T-cell (primary cell): ENCODE results near the gene PRPH2. TPM values are rescaled to one million over a fixed set of nuclear protein-coding genes. Genes with fewer than 3 reads are reported as not detected.
A peak's percentile ranks its signal among the peaks of the same experiment; 100 is the strongest.

ENCODE experiments used
- ATAC-seq, 4 experiments: fragments of 200-7000 bp in 3 of 4; fragments of 150-1000 bp in 1 of 4; cut with Tn5 transposase; replicated peaks in 1 of 4; 1 replicate in 3 of 4; 2 replicates in 1 of 4; pipeline ENCODE4 v1.10.0; 2021; ENCODE audit warnings: moderate library complexity in 3 of 4, mild to moderate bottlenecking in 2 of 4, moderate number of reproducible peaks in 1 of 4
- CTCF ChIA-PET, 2 donors: fragments of 300-600 bp; sonication (Branson Sonifier 250); formaldehyde crosslinking; loops; one replicate each; lab custom pipeline; 2022; ENCODE audit warnings: antibody characterized with exemption in 2 of 2; lab: Charles Lee
- POLR2A ChIA-PET, 2 donors: fragments of 300-600 bp; sonication (Branson Sonifier 250); formaldehyde crosslinking; loops; one replicate each; lab custom pipeline; 2022; ENCODE audit warnings: antibody characterized with exemption in 2 of 2; lab: Charles Lee
- DNase-seq, 35 experiments: peaks; one replicate each; pipeline versions ENCODE4 v3.0.0 to v3.0.0-alpha.2; 2013 to 2023
- H3K27ac ChIP-seq: one replicate; pipeline ENCODE4 v1.5.1; 2013; ENCODE audit warnings: low read length
- H3K27me3 ChIP-seq, 2 experiments: replicated peaks in 1 of 2; 1 replicate in 1 of 2; 2 replicates in 1 of 2; pipeline versions ENCODE4 v1.6.1 to v1.7.0; 2013; ENCODE audit warnings: low read length in 1 of 2, mixed read lengths in 1 of 2; ENCODE audit not compliant: control insufficient read depth in 2 of 2, insufficient read depth in 2 of 2; ENCODE audit errors: extremely low read depth in 1 of 2
- H3K36me3 ChIP-seq, 2 donors: 1 replicate in 1 of 2; 2 replicates in 1 of 2; pipeline versions ENCODE4 v1.6.1 to v1.7.0; 2013; ENCODE audit warnings: low read length in 1 of 2; ENCODE audit not compliant: control insufficient read depth in 2 of 2, insufficient read depth in 1 of 2; ENCODE audit errors: extremely low read depth in 1 of 2
- H3K4me1 ChIP-seq, 2 experiments: 1 replicate in 1 of 2; 2 replicates in 1 of 2; pipeline versions ENCODE4 v1.6.1 to v1.7.0; 2013; ENCODE audit warnings: low read length in 2 of 2, mixed read lengths in 1 of 2; ENCODE audit not compliant: insufficient read depth in 2 of 2, control insufficient read depth in 1 of 2; ENCODE audit errors: extremely low read depth in 1 of 2
- H3K4me3 ChIP-seq, 2 donors: 1 replicate in 1 of 2; 2 replicates in 1 of 2; pipeline versions ENCODE4 v1.5.1 to v1.7.0; 2013; ENCODE audit warnings: mild to moderate bottlenecking in 2 of 2, low read length in 1 of 2, moderate library complexity in 1 of 2; ENCODE audit not compliant: control insufficient read depth in 1 of 2; ENCODE audit errors: extremely low read depth in 1 of 2
- H3K9me3 ChIP-seq: 2 replicates; pipeline ENCODE4 v1.7.0; 2013
- H3K27ac Mint-ChIP-seq, 2 donors: one replicate each; pipeline ENCODE4 v1.8.0; 2020 to 2021; ENCODE audit warnings: mild to moderate bottlenecking in 2 of 2, mixed read lengths in 2 of 2
- H3K27me3 Mint-ChIP-seq, 2 donors: one replicate each; pipeline ENCODE4 v1.8.0; 2021 to 2022; ENCODE audit warnings: mixed read lengths in 2 of 2
- H3K36me3 Mint-ChIP-seq: one replicate; pipeline ENCODE4 v1.8.0; 2021; ENCODE audit warnings: mixed read lengths
- H3K4me1 Mint-ChIP-seq, 3 donors: one replicate each; pipeline ENCODE4 v1.8.0; 2020 to 2022; ENCODE audit warnings: mixed read lengths in 3 of 3, mild to moderate bottlenecking in 1 of 3
- H3K4me3 Mint-ChIP-seq, 3 donors: one replicate each; pipeline ENCODE4 v1.8.0; 2020 to 2022; ENCODE audit warnings: mild to moderate bottlenecking in 3 of 3, mixed read lengths in 3 of 3, moderate library complexity in 3 of 3
- H3K9me3 Mint-ChIP-seq, 3 donors: one replicate each; pipeline ENCODE4 v1.8.0; 2020 to 2022; ENCODE audit warnings: mixed read lengths in 3 of 3
- WGBS: methylation state at CpG from one replicate; pipeline ENCODE4 v1.1.5; 2013; ENCODE audit warnings: missing lambda C conversion rate; ENCODE audit not compliant: insufficient coverage; 5-methylcytosine and 5-hydroxymethylcytosine counted together
- total RNA-seq, 35 experiments: library from RNA in 6 of 35; stranded (reverse) in 6 of 35; fragments of 120-200 nt in 1 of 35; gene quantifications; one replicate each; pipeline versions ENCODE4 v1.2.1 to v1.2.4 and lab custom pipeline; 2013 to 2026

The PRPH2 gene
- total RNA-seq, 5 donors from 2014 or later (not counting 1 experiment from before 2014, with no cell fraction given): 0.12 to 0.13 TPM; not detected in 3

GRCh38 chr6:42661540-42662153, 60.8 kb downstream of the PRPH2 start:
- peak overlapping the region; percentile 5 to 12 for H3K27ac Mint-ChIP-seq
- ATAC-seq: peak; percentile 87 to 96 (median 91)
- Histone ChIP-seq H3K9me3 (no peaks in the 10 kb centered on the region), H3K4me1 (peaks cover 0 to 2% of the 10 kb centered on the region in 2 experiments), H3K36me3 (peaks cover 4 to 65% of the 10 kb centered on the region in 2 donors), H3K4me3 (no peak overlapping the region), H3K27ac (no peak overlapping the region), H3K27me3 (no peaks in the 10 kb centered on the region)
- CTCF ChIA-PET: interaction anchor here (0.6 to 3.6 kb wide), 21 partner anchors 8 to 482 kb away, joined by 3 to 35 read pairs (median 5); partner anchors contain the start of genes PPP2R5D (in 1 of the 2), RPL7L1 (in 1 of the 2) and TBCC (in 1 of the 2)
- no peaks in the 10 kb centered on the region for H3K27me3 Mint-ChIP-seq
- H3K36me3 Mint-ChIP-seq: peaks cover 54% of the 10 kb centered on the region
- peak; percentile 66 to 89 (median 83) for DNase-seq
- POLR2A ChIA-PET: interaction anchor here in 1 of 2 donors (0.7 kb wide), 1 partner anchor 267 kb away, joined by 7 read pairs; no protein-coding TSS in a partner anchor
- peaks cover 0 to 3% (median 0%) of the 10 kb centered on the region in 3 donors for H3K4me1 Mint-ChIP-seq
- WGBS: 0% methylated on average over 2 of the region's 5 CpGs
- no peaks in the 10 kb centered on the region for H3K9me3 Mint-ChIP-seq
- no peak overlapping the region for H3K4me3 Mint-ChIP-seq

- Histone ChIP-seq H3K27me3 (no peaks in the 10 kb centered on the region), H3K4me3 (no peak overlapping the region), H3K27ac (no peak overlapping the region), H3K4me1 (peaks cover 0 to 2% of the 10 kb centered on the region in 2 experiments), H3K9me3 (no peaks in the 10 kb centered on the region), H3K36me3 (peaks cover 4 to 59% of the 10 kb centered on the region in 2 donors)
- peak overlapping the region in 1 of 2 donors; percentile 1 for H3K27ac Mint-ChIP-seq
- ChIA-PET CTCF (interaction anchor here in 1 of 2 donors (0.5 to 1.3 kb wide), 3 partner anchors 21 to 220 kb away, joined by 4 to 9 read pairs (median 4); partner anchors contain the start of gene RPL7L1), POLR2A (interaction anchor here (0.5 to 0.6 kb wide), 2 partner anchors 274 to 768 kb away, joined by 3 to 6 read pairs; no protein-coding TSS in a partner anchor)
- DNase-seq (no peak), ATAC-seq (no peak)
- no peaks in the 10 kb centered on the region for H3K9me3 Mint-ChIP-seq
- no CpG with 5 or more reads among the region's 1 CpG for WGBS
- H3K4me3 Mint-ChIP-seq: no peak overlapping the region
- H3K4me1 Mint-ChIP-seq: peaks cover 0 to 3% (median 0%) of the 10 kb centered on the region in 3 donors
- H3K36me3 Mint-ChIP-seq: peaks cover 50% of the 10 kb centered on the region
- no peaks in the 10 kb centered on the region for H3K27me3 Mint-ChIP-seq
Measured at GRCh38 chr6:42659806-42660205, 62.6 kb downstream of the PRPH2 start.

- no peak for ATAC-seq
- Histone ChIP-seq H3K36me3 (peaks cover 0 to 80% of the 10 kb centered on the region in 2 donors), H3K4me1 (no peaks in the 10 kb centered on the region), H3K4me3 (no peak overlapping the region), H3K27ac (no peak overlapping the region), H3K9me3 (no peaks in the 10 kb centered on the region), H3K27me3 (no peaks in the 10 kb centered on the region)
- DNase-seq: no peak
- CTCF ChIA-PET: interaction anchor here in 1 of 2 donors (0.6 to 2.3 kb wide), 3 partner anchors 8 to 807 kb away, joined by 3 to 6 read pairs (median 4); no protein-coding TSS in a partner anchor
- Mint-ChIP-seq H3K36me3 (peaks cover 44% of the 10 kb centered on the region), H3K27ac (peak overlapping the region in 1 of 2 donors; percentile 27), H3K27me3 (no peaks in the 10 kb centered on the region), H3K9me3 (no peaks in the 10 kb centered on the region), H3K4me1 (no peaks in the 10 kb centered on the region), H3K4me3 (no peak overlapping the region)
- POLR2A ChIA-PET: interaction anchor here in 1 of 2 donors (0.5 kb wide), 1 partner anchor 229 kb away, joined by 3 read pairs; no protein-coding TSS in a partner anchor
- WGBS: no CpG with 5 or more reads among the region's 5 CpGs
Measured at GRCh38 chr6:42653851-42654250, 68.5 kb downstream of the PRPH2 start.

GRCh38 chr6:42652024-42652746, 70.2 kb downstream of the PRPH2 start:
- Mint-ChIP-seq H3K9me3 (no peaks in the 10 kb centered on the region), H3K27ac (no peak overlapping the region), H3K27me3 (no peaks in the 10 kb centered on the region), H3K4me1 (no peaks in the 10 kb centered on the region), H3K4me3 (no peak overlapping the region), H3K36me3 (peaks cover 41% of the 10 kb centered on the region)
- Histone ChIP-seq H3K27ac (no peak overlapping the region), H3K9me3 (no peaks in the 10 kb centered on the region), H3K36me3 (peaks cover 0 to 79% of the 10 kb centered on the region in 2 donors), H3K27me3 (no peaks in the 10 kb centered on the region), H3K4me3 (no peak overlapping the region), H3K4me1 (no peaks in the 10 kb centered on the region)
- 100% methylated on average over 2 of the region's 5 CpGs for WGBS
- ATAC-seq: no peak
- ChIA-PET CTCF (interaction anchor here in 1 of 2 donors (0.5 to 2.3 kb wide), 2 partner anchors 10 to 190 kb away, joined by 3 to 6 read pairs; no protein-coding TSS in a partner anchor), POLR2A (interaction anchor here in 1 of 2 donors (0.6 kb wide), 1 partner anchor 399 kb away, joined by 3 read pairs; no protein-coding TSS in a partner anchor)
- DNase-seq: no peak

Other genes starting within 250 kb of the PRPH2 start
- 10 to 100 TPM; 41.1 to 47.6 (median 44.8) TPM for gene UBR2, start 158.6 kb downstream of the PRPH2 start, total RNA-seq
- 10 to 100 TPM; 56.5 to 74.8 (median 59.4) TPM for gene TBCC, start 23.5 kb upstream of the PRPH2 start, total RNA-seq
- gene BICRAL, start 59.5 kb upstream of the PRPH2 start, total RNA-seq: 10 to 100 TPM; 33.1 to 39.5 (median 33.6) TPM
- gene RPL7L1, start 157.0 kb upstream of the PRPH2 start, total RNA-seq: 10 to 100 TPM; 62.5 to 89.2 (median 81.3) TPM
- under 1 TPM in 1 of 5 donors, not detected in 4; 0.53 TPM for gene PTCRA, start 193.5 kb upstream of the PRPH2 start, total RNA-seq
- gene CNPY3, start 206.9 kb upstream of the PRPH2 start, total RNA-seq: 10 to 100 TPM; 51.2 to 86.2 (median 79.4) TPM
- gene GNMT, start 238.2 kb upstream of the PRPH2 start, total RNA-seq: 1 to 10 TPM in 4 of 5 donors, under 1 TPM in 1; 0.93 to 3.4 (median 1.3) TPM